Stimulated activated CD8-positive, alpha-beta memory T cell treated with anti-CD3 and anti-CD28 coated beads, Interleukin-7, amount 100 ng/mL, for 4 hours (primary cell): Measurements from ENCODE around the gene SHQ1.
"Not testable (repeated sequence)": the region's sequence is repeated elsewhere in the genome, so short reads cannot be mapped to it uniquely, and the experiment has no call there.

Experiments used
- DNase-seq, 2 donors: peaks; one replicate each; pipeline ENCODE4 v3.0.0-alpha.2; 2020; ENCODE audit warnings: low read depth in 2 of 2

The SHQ1 gene

DNA sequence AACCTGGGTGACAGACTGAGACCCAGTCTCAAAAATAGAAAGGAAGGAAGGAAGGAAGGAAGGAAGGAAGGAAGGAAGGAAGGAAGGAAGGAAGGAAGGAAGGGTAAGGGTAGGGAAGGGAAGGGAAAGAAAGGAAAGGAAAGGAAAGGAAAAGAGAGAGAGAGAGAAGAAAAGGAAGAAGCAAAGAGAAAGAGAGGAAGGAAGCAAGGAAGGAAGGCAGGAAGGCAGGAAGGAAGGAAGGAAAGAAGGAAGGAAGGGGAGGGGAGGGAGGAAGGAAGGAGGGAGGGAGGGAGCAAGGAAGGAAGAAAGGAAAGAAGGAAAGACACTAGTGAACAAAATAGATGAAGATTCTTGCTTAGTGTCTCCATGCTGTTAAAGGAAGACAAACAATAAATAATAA, 129.1 kb downstream of the SHQ1 start:
- no peak for DNase-seq

GRCh38 chr3:72714135-72714534, 134.1 kb downstream of the SHQ1 start:
- not testable (repeated sequence) for DNase-seq

GRCh38 chr3:72710471-72710870, 137.8 kb downstream of the SHQ1 start:
- not testable (repeated sequence) for DNase-seq

DNA sequence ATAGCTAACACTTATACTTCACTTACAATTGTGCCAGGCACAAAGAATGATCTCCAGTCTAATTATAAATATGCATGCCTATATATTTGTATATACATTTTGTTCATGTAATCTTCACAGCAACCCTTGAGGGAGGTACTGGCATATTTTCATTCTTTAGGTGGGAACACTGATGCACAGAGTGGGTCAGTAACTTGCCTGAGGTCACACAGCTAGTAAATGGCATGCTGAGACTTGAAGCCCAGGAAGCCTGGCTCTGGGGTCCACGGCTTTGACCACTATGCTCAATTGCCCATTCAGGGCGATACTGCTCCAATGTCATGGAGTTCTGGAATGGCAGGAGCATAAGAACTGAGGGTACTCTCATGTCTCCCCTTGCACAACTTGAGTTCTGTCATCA, 139.8 kb downstream of the SHQ1 start:
- no peak for DNase-seq

DNA sequence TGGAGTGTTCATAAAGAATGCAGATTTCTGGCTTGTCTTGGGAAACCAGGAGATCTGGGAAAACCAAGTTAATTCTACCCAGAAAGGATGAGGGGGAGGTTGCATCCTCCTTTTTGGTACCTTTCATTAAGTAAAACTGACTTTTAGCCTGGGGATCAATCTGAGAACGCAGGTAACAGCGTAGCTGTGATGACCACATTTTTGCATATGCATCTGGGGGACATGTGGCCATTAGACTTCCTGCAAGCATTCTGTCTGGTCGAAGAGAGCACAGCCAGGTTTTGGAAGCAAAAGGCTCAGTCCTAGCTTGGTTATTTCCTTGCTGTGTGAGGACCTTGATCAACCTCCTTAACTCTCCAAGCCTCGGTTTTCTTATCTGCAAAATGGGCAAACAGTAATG, 145.2 kb downstream of the SHQ1 start:
- DNase-seq, result no peak

DNA sequence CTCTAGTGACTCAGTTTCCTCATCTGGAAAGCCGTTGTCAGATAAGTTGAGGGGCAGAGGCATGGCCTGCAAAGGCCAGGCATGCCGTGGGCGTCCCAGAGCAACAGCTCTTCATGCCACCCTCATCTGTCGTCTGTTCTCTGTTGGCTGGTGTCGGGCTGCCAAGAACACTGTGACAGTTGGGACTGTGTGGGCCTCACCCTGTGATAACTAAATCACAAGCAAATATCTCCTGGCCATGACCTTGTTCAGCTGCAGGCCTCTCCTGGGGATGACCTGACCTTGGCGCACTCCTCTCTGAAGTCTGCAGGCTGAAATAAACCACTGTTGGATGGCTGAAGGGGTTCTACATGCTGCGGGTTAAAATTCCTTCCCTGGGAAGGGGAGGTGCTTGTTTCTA, 145.9 kb downstream of the SHQ1 start:
- no peak for DNase-seq

DNA sequence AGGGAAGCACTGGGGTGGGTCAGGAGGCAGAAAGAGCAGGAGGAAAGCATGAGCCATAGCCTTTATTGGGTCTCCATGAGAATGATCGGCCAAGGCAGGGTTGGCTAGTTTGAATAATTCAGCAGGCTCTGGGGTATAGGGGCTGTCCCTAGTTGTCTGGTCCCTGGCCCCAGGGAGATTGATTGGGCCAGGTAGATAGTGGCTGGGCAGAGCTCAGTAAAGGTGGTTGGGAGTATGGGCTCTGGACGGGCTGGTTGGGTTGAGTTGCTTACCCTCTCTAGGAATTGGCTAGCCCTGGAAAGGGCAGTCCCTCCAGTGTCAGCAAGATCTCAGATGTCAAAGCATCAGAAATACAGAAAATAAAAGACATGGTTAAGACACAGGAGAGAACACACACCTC, 148.1 kb downstream of the SHQ1 start:
- DNase-seq, result no peak

GRCh38 chr3:72699631-72700030, 148.6 kb downstream of the SHQ1 start:
- no peak for DNase-seq
